Sciatic nerve (tissue), 2 donors: ENCODE measurements around the gene BFSP1. TPM values are rescaled to one million over a fixed set of nuclear protein-coding genes. Genes with fewer than 3 reads are reported as not detected.

ENCODE experiments used
- ATAC-seq: fragments of 200-7000 bp; cut with Tn5 transposase; one replicate; pipeline ENCODE4 v1.9.1; 2020; ENCODE audit warnings: mild to moderate bottlenecking, moderate library complexity
- DNase-seq: peaks from one replicate; pipeline ENCODE4 v3.0.0-alpha.2; 2020; ENCODE audit warnings: low spot score
- intact Hi-C: fragments of 100-400 bp; cut with DNase I; formaldehyde crosslinking; loops from one replicate; pipeline ENCODE4 v1.14.2; 2022
- total RNA-seq: library from RNA; stranded (reverse); fragmentation: NEBNext Ultra II Directional; extraction: Animal tissue kit (Norgen Biotek cat#: 25700); gene quantifications from one replicate; pipeline ENCODE4 v1.2.1, GENCODE V29; 2021
- donor health status: DM: no; HTN: no; CAD: no.
- donor health status: DM: no; HTN: no; CAD: no.

The BFSP1 gene
- total RNA-seq, 1 donor from 2014 or later, result 0.98 TPM

GRCh38 chr20:17504066-17504897, 26.9 kb downstream of the BFSP1 start:
- intact Hi-C loops, result loop anchor here (10.0 kb wide), 1 partner anchor 771 kb away; no protein-coding TSS in a partner anchor
- no peak for DNase-seq
- peak; percentile 63 for ATAC-seq

- ATAC-seq (no peak), DNase-seq (no peak)
- intact Hi-C loops, result loop anchor here (10.0 kb wide), 1 partner anchor 771 kb away; no protein-coding TSS in a partner anchor
Measured at GRCh38 chr20:17503301-17504065, 27.7 kb downstream of the BFSP1 start.

GRCh38 chr20:17502105-17502504, 29.1 kb downstream of the BFSP1 start:
- ATAC-seq, result no peak
- intact Hi-C loops, result loop anchor here (10.0 kb wide), 1 partner anchor 773 kb away; no protein-coding TSS in a partner anchor

GRCh38 chr20:17501701-17502100, 29.5 kb downstream of the BFSP1 start:
- DNase-seq, result peak; percentile 45
- ATAC-seq, result no peak
- intact Hi-C loops, result loop anchor here (10.0 kb wide), 1 partner anchor 773 kb away; no protein-coding TSS in a partner anchor

More at GRCh38 chr20:17502105-17502504, 29.1 kb downstream of the BFSP1 start:
- no peak for DNase-seq

GRCh38 chr20:17500826-17501225, 30.4 kb downstream of the BFSP1 start:
- no peak for ATAC-seq
- peak; percentile 35 for DNase-seq
- intact Hi-C loops, result loop anchor here (10.0 kb wide), 1 partner anchor 774 kb away; no protein-coding TSS in a partner anchor

- no peak for DNase-seq
- no peak for ATAC-seq
- intact Hi-C loops, result loop anchor here (10.0 kb wide), 1 partner anchor 775 kb away; no protein-coding TSS in a partner anchor
Measured at GRCh38 chr20:17500271-17500670, 30.9 kb downstream of the BFSP1 start.

- intact Hi-C loops, result no loop called here
- ATAC-seq, result no peak
Measured at GRCh38 chr20:17499041-17499440, 32.1 kb downstream of the BFSP1 start.

GRCh38 chr20:17498641-17499040, 32.5 kb downstream of the BFSP1 start:
- intact Hi-C loops, result no loop called here
- DNase-seq, result no peak
- no peak for ATAC-seq

More at GRCh38 chr20:17499041-17499440, 32.1 kb downstream of the BFSP1 start:
- no peak for DNase-seq

- intact Hi-C loops, result no loop called here
- no peak for DNase-seq
- ATAC-seq, result no peak
Measured at GRCh38 chr20:17497821-17498580, 33.2 kb downstream of the BFSP1 start.

GRCh38 chr20:17495826-17496225, 35.4 kb downstream of the BFSP1 start:
- ATAC-seq, result no peak
- intact Hi-C loops, result no loop called here
- DNase-seq, result no peak

GRCh38 chr20:17494201-17494600, 37.0 kb downstream of the BFSP1 start:
- no peak for ATAC-seq
- DNase-seq, result no peak
- intact Hi-C loops, result no loop called here

GRCh38 chr20:17493173-17493572, 38.0 kb downstream of the BFSP1 start:
- ATAC-seq (no peak), DNase-seq (no peak)
- intact Hi-C loops, result no loop called here

GRCh38 chr20:17491488-17491887, 39.7 kb downstream of the BFSP1 start:
- DNase-seq, result no peak
- no peak for ATAC-seq
- intact Hi-C loops, result no loop called here

- ATAC-seq (no peak), DNase-seq (no peak)
- intact Hi-C loops, result no loop called here
Measured at GRCh38 chr20:17491041-17491440, 40.1 kb downstream of the BFSP1 start.

- ATAC-seq, result no peak
- intact Hi-C loops, result no loop called here
- DNase-seq, result no peak
Measured at GRCh38 chr20:17490501-17490900, 40.7 kb downstream of the BFSP1 start.

- ATAC-seq (no peak), DNase-seq (no peak)
- intact Hi-C loops, result no loop called here
Measured at GRCh38 chr20:17488916-17489600, 42.1 kb downstream of the BFSP1 start.

- no peak for ATAC-seq
- intact Hi-C loops, result no loop called here
- DNase-seq, result no peak
Measured at GRCh38 chr20:17485017-17485416, 46.2 kb downstream of the BFSP1 start.

- no peak for ATAC-seq
- DNase-seq, result no peak
- intact Hi-C loops, result no loop called here
Measured at GRCh38 chr20:17482536-17482935, 48.6 kb downstream of the BFSP1 start.
